OCI-LY7 (cell line): ENCODE data around the gene AQP12B.

ENCODE experiments used
- CTCF ChIP-seq: fragments of 200-600 bp; sonication (generic); conservative IDR thresholded peaks from 2 replicates; pipeline ENCODE4 v1.5.1; 2014; ENCODE audit warnings: mild to moderate bottlenecking, antibody characterized with exemption, low read length, moderate library complexity, mixed read lengths
- EZH2phosphoT487 ChIP-seq: fragments of 200-600 bp; sonication (generic); IDR thresholded peaks from 2 replicates; pipeline ENCODE4 v1.6.1; 2018; ENCODE audit warnings: low read depth, borderline replicate concordance, mild to moderate bottlenecking, mixed run types, antibody characterized with exemption, low read length, moderate library complexity, mixed read lengths

GRCh38 chr2:240645346-240645745 is 37.3 kb downstream of the AQP12B start:
- TF ChIP-seq CTCF (no peak), EZH2phosphoT487 (no peak)
